B cell (primary cell): ENCODE measurements around the gene MBD3L5. TPM values are rescaled to one million over a fixed set of nuclear protein-coding genes. Genes with fewer than 3 reads are reported as not detected.

ENCODE experiments used
- ATAC-seq: fragments of 200-7000 bp; cut with Tn5 transposase; one replicate; pipeline ENCODE4 v1.10.0; 2021; ENCODE audit warnings: low read depth, mild to moderate bottlenecking, moderate number of reproducible peaks, moderate library complexity
- CTCF ChIA-PET: fragments of 350-600 bp; sonication (Branson Sonifier 250); formaldehyde crosslinking; loops from one replicate; lab custom pipeline; 2021; ENCODE audit warnings: antibody characterized with exemption, inconsistent platforms; lab: Charles Lee
- POLR2A ChIA-PET: fragments of 350-600 bp; sonication (Branson Sonifier 250); formaldehyde crosslinking; loops from one replicate; lab custom pipeline; 2021; ENCODE audit warnings: antibody characterized with exemption; lab: Charles Lee
- DNase-seq: peaks from one replicate; pipeline ENCODE4 v3.0.0; 2013
- H2AFZ ChIP-seq: 2 replicates; pipeline ENCODE4 v1.6.1; 2012; ENCODE audit warnings: mild to moderate bottlenecking, low read depth, low read length; ENCODE audit not compliant: insufficient read depth, poor library complexity, severe bottlenecking
- H3K27ac ChIP-seq, 2 donors: 1 replicate in 1 of 2; 2 replicates in 1 of 2; pipeline ENCODE4 v1.5.1; 2012 to 2013; ENCODE audit warnings: low read length in 2 of 2, mild to moderate bottlenecking in 2 of 2, moderate library complexity in 1 of 2
- H3K27me3 ChIP-seq, 4 experiments: fragments of 200-600 bp in 1 of 4; sonication (generic) in 1 of 4; replicated peaks in 1 of 4; 1 replicate in 2 of 4; 2 replicates in 2 of 4; pipeline versions ENCODE4 v1.6.1 to v1.7.0; 2013 to 2016; ENCODE audit warnings: low read length in 3 of 4, mild to moderate bottlenecking in 2 of 4, mixed read lengths in 1 of 4, moderate library complexity in 1 of 4; ENCODE audit not compliant: insufficient read depth in 4 of 4, control insufficient read depth in 3 of 4; ENCODE audit errors: control extremely low read depth in 1 of 4
- H3K36me3 ChIP-seq, 2 experiments: replicated peaks in 1 of 2; 1 replicate in 1 of 2; 2 replicates in 1 of 2; pipeline versions ENCODE4 v1.6.1 to v1.7.1; 2013; ENCODE audit warnings: low read length in 1 of 2; ENCODE audit not compliant: insufficient read depth in 2 of 2, control insufficient read depth in 1 of 2; ENCODE audit errors: control extremely low read depth in 1 of 2, extremely low read depth in 1 of 2
- H3K4me1 ChIP-seq, 2 donors: fragments of 200-600 bp in 1 of 2; sonication (generic) in 1 of 2; 1 replicate in 1 of 2; 2 replicates in 1 of 2; pipeline versions ENCODE4 v1.5.1 to v1.6.1; 2013 to 2017; ENCODE audit warnings: low read length in 2 of 2; ENCODE audit not compliant: control insufficient read depth in 2 of 2, insufficient read depth in 2 of 2
- H3K4me2 ChIP-seq: replicated peaks from 2 replicates; pipeline ENCODE3; 2012; ENCODE audit warnings: mild to moderate bottlenecking, low read depth, low read length; ENCODE audit not compliant: poor library complexity, severe bottlenecking
- H3K4me3 ChIP-seq, 5 experiments: fragments of 200-600 bp in 1 of 5; sonication (generic) in 1 of 5; 1 replicate in 3 of 5; 2 replicates in 2 of 5; pipeline versions ENCODE4 v1.5.1 to v1.7.0; 2011 to 2016; ENCODE audit warnings: low read length in 4 of 5, mild to moderate bottlenecking in 4 of 5, low read depth in 2 of 5, control low read depth in 1 of 5, moderate library complexity in 1 of 5; ENCODE audit not compliant: insufficient read depth in 1 of 5; ENCODE audit errors: control extremely low read depth in 1 of 5, extremely low read depth in 1 of 5
- H3K79me2 ChIP-seq: fragments of 200-600 bp; sonication (generic); one replicate; pipeline ENCODE4 v1.6.0; 2016; ENCODE audit warnings: low read length; ENCODE audit not compliant: control insufficient read depth, insufficient read depth
- H3K9ac ChIP-seq: fragments of 200-600 bp; sonication (generic); 2 replicates; pipeline ENCODE4 v1.6.1; 2017; ENCODE audit warnings: mild to moderate bottlenecking, low read length, moderate library complexity
- H3K9me3 ChIP-seq, 3 donors: one replicate each; pipeline versions ENCODE4 v1.6.1 to v1.7.1; 2013; ENCODE audit warnings: low read length in 2 of 3; ENCODE audit not compliant: control insufficient read depth in 2 of 3, insufficient read depth in 1 of 3; ENCODE audit errors: control extremely low read depth in 1 of 3
- H4K20me1 ChIP-seq: 2 replicates; pipeline ENCODE4 v1.6.0; 2012; ENCODE audit warnings: mild to moderate bottlenecking, low read length; ENCODE audit not compliant: insufficient read depth, control insufficient read depth, poor library complexity, severe bottlenecking
- H3K27ac Mint-ChIP-seq: one replicate; pipeline ENCODE4 v1.8.0; 2021; ENCODE audit warnings: mixed read lengths
- H3K27me3 Mint-ChIP-seq: one replicate; pipeline ENCODE4 v1.8.0; 2021; ENCODE audit warnings: mixed read lengths
- H3K4me1 Mint-ChIP-seq: one replicate; pipeline ENCODE4 v1.8.0; 2021; ENCODE audit warnings: mixed read lengths
- H3K4me3 Mint-ChIP-seq: one replicate; pipeline ENCODE4 v1.8.0; 2021; ENCODE audit warnings: mixed read lengths
- H3K9me3 Mint-ChIP-seq: one replicate; pipeline ENCODE4 v1.8.0; 2022; ENCODE audit warnings: mixed read lengths; ENCODE audit not compliant: insufficient read depth
- EZH2 ChIP-seq: IDR thresholded peaks from 2 replicates; pipeline ENCODE4 v1.6.1; 2012; ENCODE audit warnings: borderline replicate concordance, low read depth, mild to moderate bottlenecking, moderate library complexity, low read length; ENCODE audit not compliant: insufficient read depth, poor library complexity, severe bottlenecking
- WGBS: methylation state at CpG from one replicate; pipeline ENCODE4 v1.1.5; 2013; ENCODE audit warnings: missing lambda C conversion rate; ENCODE audit not compliant: insufficient coverage; 5-methylcytosine and 5-hydroxymethylcytosine counted together
- intact Hi-C: fragments of 100-400 bp; cut with micrococcal nuclease; formaldehyde crosslinking; loops from one replicate; pipeline ENCODE4 v1.10.0; 2022
- polyA plus RNA-seq: library from polyadenylated mRNA; depleted of rRNA; stranded (reverse); fragments of >200 nt; gene quantifications from 2 replicates; pipeline ENCODE4 v1.2.3, GENCODE V29; 2012
- total RNA-seq, 2 donors: library from RNA; stranded (reverse); fragments of 120-200 nt in 1 of 2; gene quantifications; 1 replicate in 1 of 2; 2 replicates in 1 of 2; pipeline versions ENCODE4 v1.2.3 to v1.2.4, GENCODE V29; 2013 to 2022
- TF ChIP-seq, protein P1 (sequence below): fragments of 200-600 bp; IDR thresholded peaks from one replicate; pipeline ENCODE4 v1.8.0; 2022; ENCODE audit warnings: antibody characterized with exemption, mild to moderate bottlenecking

MBD3L5 gene
- total and polyA plus RNA-seq, 2 donors (not counting 1 experiment from before 2014, with no cell fraction given), result not detected

DNA sequence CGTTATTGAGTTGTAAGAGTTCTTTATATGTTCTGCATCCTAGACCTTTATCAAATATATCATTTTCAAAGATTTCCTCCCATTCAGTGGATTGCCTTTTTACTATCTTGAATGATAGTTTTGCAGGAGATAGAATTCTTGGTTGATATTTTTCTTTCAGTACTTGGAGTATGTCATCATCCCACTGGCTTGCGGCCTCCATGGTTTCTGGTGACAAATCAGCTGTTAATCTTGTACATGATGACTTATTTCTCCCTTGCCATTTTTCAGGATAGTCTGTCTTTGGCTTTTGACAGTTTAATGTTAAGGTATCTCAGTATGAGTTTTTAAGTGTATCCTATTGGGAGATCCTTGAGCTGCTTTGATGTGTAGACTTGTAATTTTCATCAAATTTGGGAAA lies 47.6 kb downstream of the MBD3L5 start:
- H3K4me2 ChIP-seq, result no peak overlapping the region
- H3K4me3 Mint-ChIP-seq, result no peak overlapping the region
- no peaks in the 10 kb centered on the region for H3K27me3 ChIP-seq
- ChIA-PET POLR2A (interaction anchor here (0.5 to 0.6 kb wide), 2 partner anchors 9 to 314 kb away, joined by 3 to 6 read pairs; partner anchors contain the start of gene ZNF557), CTCF (interaction anchor here (0.7 to 1.0 kb wide), 2 partner anchors 9 to 21 kb away, joined by 3 read pairs; no protein-coding TSS in a partner anchor)
- peaks cover 16 to 72% (median 54%) of the 10 kb centered on the region in 3 donors for H3K9me3 ChIP-seq
- peaks cover 11% of the 10 kb centered on the region for H4K20me1 ChIP-seq
- no peak overlapping the region for H3K27ac Mint-ChIP-seq
- peaks cover 14% of the 10 kb centered on the region for H3K79me2 ChIP-seq
- no peak overlapping the region for H3K27ac ChIP-seq
- no peak overlapping the region for H3K9ac ChIP-seq
- no peaks in the 10 kb centered on the region for H3K27me3 Mint-ChIP-seq
- H3K9me3 Mint-ChIP-seq, result peaks cover 11% of the 10 kb centered on the region
- intact Hi-C loops, result no loop called here
- H3K4me1 ChIP-seq, result no peaks in the 10 kb centered on the region
- H3K36me3 ChIP-seq, result peaks cover 41 to 91% of the 10 kb centered on the region in 2 experiments
- H3K4me3 ChIP-seq, result peak overlapping the region in 1 of 5 experiments; percentile 20
- WGBS, result no CpG with 5 or more reads among the region's 2 CpGs
- DNase-seq (no peak), ATAC-seq (no peak)
- H3K4me1 Mint-ChIP-seq, result no peaks in the 10 kb centered on the region
- TF ChIP-seq, protein P1, sequence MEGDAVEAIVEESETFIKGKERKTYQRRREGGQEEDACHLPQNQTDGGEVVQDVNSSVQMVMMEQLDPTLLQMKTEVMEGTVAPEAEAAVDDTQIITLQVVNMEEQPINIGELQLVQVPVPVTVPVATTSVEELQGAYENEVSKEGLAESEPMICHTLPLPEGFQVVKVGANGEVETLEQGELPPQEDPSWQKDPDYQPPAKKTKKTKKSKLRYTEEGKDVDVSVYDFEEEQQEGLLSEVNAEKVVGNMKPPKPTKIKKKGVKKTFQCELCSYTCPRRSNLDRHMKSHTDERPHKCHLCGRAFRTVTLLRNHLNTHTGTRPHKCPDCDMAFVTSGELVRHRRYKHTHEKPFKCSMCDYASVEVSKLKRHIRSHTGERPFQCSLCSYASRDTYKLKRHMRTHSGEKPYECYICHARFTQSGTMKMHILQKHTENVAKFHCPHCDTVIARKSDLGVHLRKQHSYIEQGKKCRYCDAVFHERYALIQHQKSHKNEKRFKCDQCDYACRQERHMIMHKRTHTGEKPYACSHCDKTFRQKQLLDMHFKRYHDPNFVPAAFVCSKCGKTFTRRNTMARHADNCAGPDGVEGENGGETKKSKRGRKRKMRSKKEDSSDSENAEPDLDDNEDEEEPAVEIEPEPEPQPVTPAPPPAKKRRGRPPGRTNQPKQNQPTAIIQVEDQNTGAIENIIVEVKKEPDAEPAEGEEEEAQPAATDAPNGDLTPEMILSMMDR, result no peak
- TF ChIP-seq EZH2, result no peak
- no peak overlapping the region for H2AFZ ChIP-seq

Other genes starting within 250 kb of the MBD3L5 start
- 0.24 TPM in 1 of 2 replicates, not detected in the other for gene ADGRE1, start 143.0 kb upstream of the MBD3L5 start, total RNA-seq
- 0.21 and 0.33 TPM in 2 replicates for gene ADGRE1, start 143.0 kb upstream of the MBD3L5 start, polyA plus RNA-seq
- not detected in 2 replicates for gene MBD3L2B, start 9.1 kb upstream of the MBD3L5 start, total RNA-seq
- gene MBD3L2B, start 9.1 kb upstream of the MBD3L5 start, polyA plus RNA-seq, result not detected in 2 replicates
- not detected in 2 replicates for gene MBD3L4, start 9.6 kb downstream of the MBD3L5 start, total RNA-seq
- not detected in 2 replicates for gene MBD3L4, start 9.6 kb downstream of the MBD3L5 start, polyA plus RNA-seq
- not detected in 2 replicates for gene MBD3L2, start 18.7 kb downstream of the MBD3L5 start, total RNA-seq
- not detected in 2 replicates for gene MBD3L2, start 18.7 kb downstream of the MBD3L5 start, polyA plus RNA-seq
- not detected in 2 replicates for gene MBD3L3, start 28.1 kb downstream of the MBD3L5 start, total RNA-seq
- gene MBD3L3, start 28.1 kb downstream of the MBD3L5 start, polyA plus RNA-seq, result not detected in 2 replicates
- 25.5 and 26.8 TPM in 2 replicates for gene ZNF557, start 39.1 kb downstream of the MBD3L5 start, total RNA-seq
- gene ZNF557, start 39.1 kb downstream of the MBD3L5 start, polyA plus RNA-seq, result 1.5 and 2.2 TPM in 2 replicates